Body of pancreas (tissue), 4 donors: Measurements from ENCODE around the gene SLC18A3. TPM values are rescaled to one million over a fixed set of nuclear protein-coding genes. Genes with fewer than 3 reads are reported as not detected.

ENCODE experiments used
- ATAC-seq: fragments of 150-250 bp; one replicate; pipeline ENCODE4 v1.9.1; 2016
- DNase-seq, 4 donors: peaks; one replicate each; pipeline ENCODE4 v3.0.0-alpha.2; 2019
- H3K27ac ChIP-seq, 4 donors: fragments of 200-600 bp; sonication (generic); 1 replicate in 3 of 4; 2 replicates in 1 of 4; pipeline versions ENCODE4 v1.5.1 to v1.6.1; 2016 to 2019; ENCODE audit warnings: mild to moderate bottlenecking in 1 of 4, mixed read lengths in 1 of 4, moderate library complexity in 1 of 4
- H3K27me3 ChIP-seq, 2 donors: fragments of 200-600 bp; sonication (generic); one replicate each; pipeline ENCODE4 v1.6.0; 2016; ENCODE audit warnings: mild to moderate bottlenecking in 1 of 2
- H3K36me3 ChIP-seq, 2 donors: fragments of 200-600 bp; sonication (generic); replicated peaks in 1 of 2; 2 replicates each; pipeline ENCODE4 v1.5.1; 2016; ENCODE audit warnings: low read depth in 2 of 2; ENCODE audit not compliant: insufficient read depth in 1 of 2
- H3K4me1 ChIP-seq: fragments of 200-600 bp; sonication (generic); one replicate; pipeline ENCODE4 v1.6.0; 2016
- H3K4me3 ChIP-seq, 2 donors: fragments of 200-600 bp; sonication (generic); 1 replicate in 1 of 2; 2 replicates in 1 of 2; pipeline ENCODE4 v1.5.1; 2016 to 2019
- H3K9me3 ChIP-seq, 3 donors: fragments of 200-600 bp; sonication (generic); 1 replicate in 2 of 3; 2 replicates in 1 of 3; pipeline ENCODE4 v1.5.1; 2016
- CTCF ChIP-seq, 7 experiments: fragments of 450-650 bp in 4 of 7; fragments of 200-600 bp in 3 of 7; sonication (generic) in 3 of 7; IDR thresholded peaks; one replicate each; pipeline ENCODE4 v1.5.1; 2016 to 2019; ENCODE audit warnings: antibody characterized with exemption in 7 of 7
- POLR2A ChIP-seq, 3 donors: fragments of 450-650 bp; IDR thresholded peaks; one replicate each; pipeline ENCODE4 v1.6.1; 2016; ENCODE audit warnings: antibody characterized with exemption in 3 of 3, mild to moderate bottlenecking in 2 of 3
- whole genome bisulfite sequencing, 2 donors: methylation state at CpG; one replicate each; pipeline ENCODE4 v1.1.5; 2017; 5-methylcytosine and 5-hydroxymethylcytosine counted together
- intact Hi-C: fragments of 100-400 bp; cut with DNase I; formaldehyde crosslinking; loops from one replicate; pipeline ENCODE4 v1.15.1; 2023
- total RNA-seq, 2 donors: library from RNA; depleted of rRNA; stranded (reverse); fragments of >200 nt; gene quantifications; one replicate each; pipeline ENCODE4 v1.1.0, GENCODE V29; 2016

The SLC18A3 gene
- total RNA-seq, 2 donors from 2014 or later: not detected

DNA sequence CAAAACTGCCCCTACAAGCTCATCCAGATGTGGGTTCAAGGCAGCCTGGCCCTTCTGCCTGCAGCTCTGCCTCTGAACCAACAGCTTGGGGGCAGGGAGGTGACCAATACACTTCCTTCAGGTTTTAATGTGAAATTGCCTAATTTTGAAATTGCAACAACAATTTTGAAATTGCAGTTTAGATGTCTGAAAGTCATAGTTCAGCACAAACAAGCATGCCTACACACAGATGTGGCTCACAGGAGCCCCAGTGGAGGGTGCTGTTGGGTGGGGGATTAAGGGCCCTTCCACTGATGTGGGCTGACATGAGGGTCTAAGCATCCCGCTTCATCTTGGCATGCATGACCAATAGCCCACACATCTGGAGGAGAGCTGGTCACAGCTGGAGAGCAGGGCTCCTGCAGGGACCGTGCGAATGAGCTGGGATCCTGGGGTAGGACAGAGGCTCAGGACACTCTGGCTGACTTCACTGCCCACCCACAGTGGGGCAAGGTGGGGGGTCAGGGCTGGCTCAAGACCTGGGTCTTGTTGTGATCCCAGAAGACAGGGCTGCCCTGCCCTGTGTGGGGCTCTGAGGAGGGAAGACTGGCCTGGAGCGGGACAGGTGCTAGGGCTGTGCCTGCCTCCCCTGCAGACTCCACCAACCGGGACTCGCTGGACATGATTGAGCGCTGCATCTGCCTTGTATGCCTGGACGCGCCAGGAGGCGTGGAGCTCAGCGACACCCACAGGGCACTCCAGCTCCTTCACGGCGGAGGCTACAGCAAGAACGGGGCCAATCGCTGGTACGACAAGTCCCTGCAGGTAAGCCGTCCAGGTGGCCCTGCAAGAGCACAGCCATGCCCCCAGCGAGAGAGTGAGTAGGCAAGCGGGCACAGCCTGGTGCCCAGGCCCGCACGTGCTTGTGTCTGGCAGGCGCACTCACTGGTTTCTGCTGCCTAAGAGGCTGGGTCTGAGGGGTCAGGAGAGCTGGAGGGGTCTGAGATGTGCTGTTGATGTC is 36.1 kb downstream of the SLC18A3 start:
- ATAC-seq (no peak), DNase-seq (no peak)
- Histone ChIP-seq H3K27me3 (no peaks in the 10 kb centered on the region), H3K36me3 (no peaks in the 10 kb centered on the region), H3K9me3 (no peaks in the 10 kb centered on the region), H3K4me3 (no peak overlapping the region), H3K27ac (no peak overlapping the region), H3K4me1 (no peaks in the 10 kb centered on the region)
- intact Hi-C loops: no loop called here
- TF ChIP-seq CTCF (IDR thresholded peaks at IDR 0.05): no peak
- no peak for TF ChIP-seq POLR2A (IDR thresholded peaks at IDR 0.05)
- 46 to 72% methylated on average over 3 to 21 of the region's 22 CpGs for WGBS, 2 donors

- Histone ChIP-seq H3K4me3 (no peak overlapping the region), H3K27ac (no peak overlapping the region), H3K9me3 (no peaks in the 10 kb centered on the region), H3K4me1 (no peaks in the 10 kb centered on the region), H3K36me3 (no peaks in the 10 kb centered on the region), H3K27me3 (no peaks in the 10 kb centered on the region)
- ATAC-seq: no peak
- intact Hi-C loops: no loop called here
- WGBS, 2 donors: 61 to 71% methylated on average over 4 of the region's 4 CpGs
- DNase-seq: no peak
- TF ChIP-seq CTCF (IDR thresholded peaks at IDR 0.05): no peak
- no peak for TF ChIP-seq POLR2A (IDR thresholded peaks at IDR 0.05)
Measured at GRCh38 chr10:49647554-49647953, 37.4 kb downstream of the SLC18A3 start.

DNA sequence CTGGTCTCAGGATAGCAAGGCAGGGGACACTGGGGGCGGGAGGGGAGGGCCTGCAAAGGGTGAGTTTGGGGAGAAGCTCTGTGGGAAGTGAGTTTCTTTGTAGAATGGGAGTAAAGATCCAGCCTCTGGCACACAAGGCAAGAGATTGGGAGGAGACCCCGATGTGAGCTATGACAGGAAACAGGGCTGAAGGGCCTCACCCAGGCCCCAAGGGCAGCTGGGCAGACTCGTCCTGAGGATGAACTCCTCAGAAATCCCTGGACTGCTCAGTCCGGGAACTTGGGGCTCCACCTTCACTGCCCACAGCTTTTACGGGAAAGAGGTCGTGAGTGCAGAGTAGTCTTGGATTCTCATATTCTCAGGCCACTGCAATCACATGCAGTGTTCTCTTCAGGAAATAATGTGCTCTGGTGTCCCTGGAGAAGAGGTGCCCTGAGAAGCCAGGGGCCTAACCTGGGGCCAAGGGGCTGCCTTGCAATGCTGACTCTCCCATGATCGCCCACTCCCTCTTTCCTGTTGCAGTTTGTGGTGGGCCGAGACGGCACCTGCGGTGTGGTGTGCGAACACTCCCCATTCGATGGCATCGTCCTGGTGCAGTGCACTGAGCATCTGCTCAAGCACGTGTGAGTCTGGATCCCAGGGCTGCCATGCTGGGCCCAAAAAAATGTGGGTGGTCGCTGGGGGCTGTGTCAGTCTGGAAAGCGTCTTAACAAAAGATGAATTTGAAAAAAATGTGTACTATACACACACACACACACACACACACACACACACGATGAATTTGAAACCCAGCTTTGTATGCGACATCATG is 38.1 kb downstream of the SLC18A3 start:
- Histone ChIP-seq H3K4me3 (no peak overlapping the region), H3K27me3 (no peaks in the 10 kb centered on the region), H3K27ac (no peak overlapping the region), H3K36me3 (no peaks in the 10 kb centered on the region), H3K4me1 (no peaks in the 10 kb centered on the region), H3K9me3 (no peaks in the 10 kb centered on the region)
- no peak for TF ChIP-seq POLR2A (IDR thresholded peaks at IDR 0.05)
- no peak for TF ChIP-seq CTCF (IDR thresholded peaks at IDR 0.05)
- no peak for DNase-seq
- 65 to 70% methylated on average over 15 to 18 of the region's 18 CpGs for WGBS, 2 donors
- ATAC-seq: no peak
- intact Hi-C loops: no loop called here

DNA sequence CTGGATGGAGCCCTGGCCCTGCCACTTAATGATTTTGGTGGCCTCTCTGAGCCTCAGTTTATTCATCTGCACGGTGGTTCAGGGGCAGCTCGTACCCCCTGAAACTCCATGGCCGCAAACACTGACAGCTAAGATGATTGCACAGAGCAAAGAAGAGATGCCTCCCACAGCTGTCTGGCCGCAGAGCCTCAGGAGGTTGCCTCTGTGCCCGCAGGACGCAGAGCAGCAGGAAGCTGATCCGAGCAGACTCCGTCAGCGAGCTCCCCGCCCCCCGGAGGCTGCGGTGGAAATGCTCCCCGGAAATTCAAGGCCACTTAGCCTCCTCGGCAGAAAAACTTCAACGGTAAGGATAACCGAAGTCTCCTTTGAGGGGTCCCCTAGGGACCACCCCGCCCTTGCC is 39.2 kb downstream of the SLC18A3 start:
- ATAC-seq (no peak), DNase-seq (no peak)
- Histone ChIP-seq H3K4me3 (no peak overlapping the region), H3K9me3 (no peaks in the 10 kb centered on the region), H3K36me3 (no peaks in the 10 kb centered on the region), H3K27me3 (no peaks in the 10 kb centered on the region), H3K4me1 (no peaks in the 10 kb centered on the region), H3K27ac (no peak overlapping the region)
- intact Hi-C loops: no loop called here
- 14 to 35% methylated on average over 6 to 17 of the region's 17 CpGs for WGBS, 2 donors
- no peak for TF ChIP-seq CTCF (IDR thresholded peaks at IDR 0.05)
- TF ChIP-seq POLR2A (IDR thresholded peaks at IDR 0.05): no peak
